Iris pigment epithelial cell (primary cell): Measurements from ENCODE around the gene FOSL1.
"Not testable (repeated sequence)": the region's sequence is repeated elsewhere in the genome, so short reads cannot be mapped to it uniquely, and the experiment has no call there.

Experiments
- DNase-seq: peaks from one replicate; pipeline ENCODE4 v3.0.0-alpha.2; 2011; ENCODE audit warnings: low read depth

Gene FOSL1

DNA sequence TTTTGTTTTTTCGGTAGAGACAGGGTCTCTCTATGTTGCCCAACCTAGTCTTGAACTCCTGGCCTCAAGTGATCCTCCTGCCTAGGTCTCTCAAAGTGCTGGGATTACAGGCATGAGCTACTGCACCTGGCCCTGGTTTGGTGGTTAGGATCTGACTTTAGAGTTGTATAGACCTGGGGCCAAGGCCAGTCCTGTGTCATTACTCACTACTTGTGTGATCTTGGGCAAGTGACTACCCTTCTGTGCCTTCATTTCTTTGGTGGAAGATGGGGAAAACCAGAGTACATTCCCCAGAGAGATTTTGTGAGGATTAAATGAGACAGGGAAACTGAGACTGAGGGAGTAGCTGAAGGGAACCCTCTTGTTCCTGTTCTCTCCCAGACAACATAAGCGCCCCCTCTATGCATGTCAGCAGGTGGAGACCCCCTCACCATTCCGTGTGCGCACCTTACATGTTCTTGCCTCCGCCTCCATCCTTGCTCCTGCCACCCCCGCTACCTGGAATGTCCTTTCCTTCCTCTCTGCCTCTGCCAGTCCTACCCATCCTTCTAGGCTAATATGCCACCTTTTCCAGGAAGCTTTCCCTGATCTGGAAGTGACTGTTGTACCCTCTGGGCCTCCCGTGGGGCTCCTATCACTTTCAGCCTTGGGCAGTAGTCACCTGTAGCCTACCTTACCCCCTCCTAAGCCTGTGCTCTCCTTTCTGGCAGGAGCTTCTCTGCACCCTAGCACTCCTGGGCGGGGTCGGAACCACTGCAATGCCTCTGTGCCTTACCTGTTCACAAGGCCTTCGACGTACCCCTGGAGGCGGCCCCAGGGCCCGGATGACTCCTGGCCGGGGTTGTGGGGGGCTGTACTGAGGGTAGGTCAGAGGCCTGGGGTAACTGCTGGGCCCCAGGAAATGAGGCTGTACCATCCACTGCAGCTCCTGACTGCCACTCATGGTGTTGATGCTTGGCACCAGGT, 3.9 kb downstream of the FOSL1 start:
- no peak for DNase-seq

DNA sequence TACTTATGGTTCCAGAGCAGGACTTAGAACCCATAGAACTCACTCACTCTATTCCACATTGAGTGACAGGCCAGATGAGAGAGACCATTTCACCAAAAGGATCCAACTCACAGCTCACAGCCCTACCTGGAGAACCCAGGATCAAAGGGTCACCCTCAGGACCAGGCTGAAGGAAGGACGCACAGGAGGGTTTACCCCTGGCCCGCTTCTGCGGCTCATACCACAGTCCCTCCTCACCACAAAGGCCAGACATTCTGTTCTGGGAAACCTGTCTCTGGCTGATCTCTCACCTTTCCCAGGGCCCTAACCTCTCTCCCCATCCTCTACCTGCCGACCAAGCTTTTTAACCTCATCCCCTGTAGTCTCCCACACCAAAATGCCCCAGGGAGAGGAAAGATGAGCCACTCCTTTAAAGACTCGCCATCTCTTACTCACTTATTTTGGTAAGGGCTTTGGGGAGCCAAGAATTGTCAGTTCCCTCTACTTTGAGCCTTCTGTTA, 4.7 kb downstream of the FOSL1 start:
- DNase-seq: no peak

GRCh38 chr11:65894034-65894591, 6.1 kb downstream of the FOSL1 start:
- DNase-seq: no peak

GRCh38 chr11:65892661-65893317, 7.4 kb downstream of the FOSL1 start:
- DNase-seq: no peak

- not testable (repeated sequence) for DNase-seq
Measured at GRCh38 chr11:65892137-65892540, 8.0 kb downstream of the FOSL1 start.

GRCh38 chr11:65891219-65892136, 8.7 kb downstream of the FOSL1 start:
- DNase-seq: peak; percentile 28

DNA sequence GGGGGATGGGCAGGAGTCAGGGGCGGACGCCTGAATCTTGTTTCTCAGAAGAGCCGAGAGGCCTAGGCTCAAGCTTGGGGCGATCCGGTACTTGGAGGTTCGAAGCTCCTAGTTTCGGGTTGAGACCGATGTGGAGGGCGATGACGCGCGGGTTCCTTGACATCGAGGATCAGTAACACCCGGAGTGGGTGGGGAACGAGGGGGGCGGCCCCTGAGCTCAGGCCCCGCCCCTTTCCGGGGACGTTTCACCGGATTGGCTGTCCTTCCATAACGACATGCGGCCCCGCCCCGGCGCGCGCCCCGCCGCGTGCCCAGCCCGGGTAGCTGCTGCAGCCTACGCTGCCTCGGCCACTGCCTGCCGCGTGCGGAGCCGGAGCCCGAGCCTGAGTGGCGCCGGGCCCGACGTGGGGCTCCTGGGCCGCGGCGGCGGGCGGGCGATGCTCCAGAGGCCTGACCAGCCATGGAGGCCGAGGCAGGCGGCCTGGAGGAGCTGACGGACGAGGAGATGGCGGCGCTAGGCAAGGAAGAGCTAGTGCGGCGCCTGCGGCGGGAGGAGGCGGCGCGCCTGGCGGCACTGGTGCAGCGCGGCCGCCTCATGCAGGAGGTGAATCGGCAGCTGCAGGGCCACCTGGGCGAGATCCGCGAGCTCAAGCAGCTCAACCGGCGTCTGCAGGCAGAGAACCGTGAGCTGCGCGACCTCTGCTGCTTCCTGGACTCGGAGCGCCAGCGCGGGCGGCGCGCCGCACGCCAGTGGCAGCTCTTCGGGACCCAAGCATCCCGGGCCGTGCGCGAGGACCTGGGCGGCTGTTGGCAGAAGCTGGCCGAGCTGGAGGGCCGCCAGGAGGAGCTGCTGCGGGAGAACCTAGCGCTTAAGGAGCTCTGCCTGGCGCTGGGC, 9.6 kb downstream of the FOSL1 start, which contains the start of gene CCDC85B:
Gene CCDC85B, plus strand, starts transcription at position 350 of the 895 bp plus-strand sequence. Its CDS starts 111 bp downstream, at position 461.
- DNase-seq: peak; percentile 96

- peak; percentile 98 for DNase-seq
Measured at GRCh38 chr11:65888163-65888814, 11.9 kb downstream of the FOSL1 start, which contains the start of gene FIBP. Gene FIBP, minus strand, starts transcription at chr11:65888471. Its CDS starts 53 bp downstream, at chr11:65888418.

- DNase-seq: peak; percentile 59
Measured at GRCh38 chr11:65887723-65888162, 12.4 kb downstream of the FOSL1 start.

DNA sequence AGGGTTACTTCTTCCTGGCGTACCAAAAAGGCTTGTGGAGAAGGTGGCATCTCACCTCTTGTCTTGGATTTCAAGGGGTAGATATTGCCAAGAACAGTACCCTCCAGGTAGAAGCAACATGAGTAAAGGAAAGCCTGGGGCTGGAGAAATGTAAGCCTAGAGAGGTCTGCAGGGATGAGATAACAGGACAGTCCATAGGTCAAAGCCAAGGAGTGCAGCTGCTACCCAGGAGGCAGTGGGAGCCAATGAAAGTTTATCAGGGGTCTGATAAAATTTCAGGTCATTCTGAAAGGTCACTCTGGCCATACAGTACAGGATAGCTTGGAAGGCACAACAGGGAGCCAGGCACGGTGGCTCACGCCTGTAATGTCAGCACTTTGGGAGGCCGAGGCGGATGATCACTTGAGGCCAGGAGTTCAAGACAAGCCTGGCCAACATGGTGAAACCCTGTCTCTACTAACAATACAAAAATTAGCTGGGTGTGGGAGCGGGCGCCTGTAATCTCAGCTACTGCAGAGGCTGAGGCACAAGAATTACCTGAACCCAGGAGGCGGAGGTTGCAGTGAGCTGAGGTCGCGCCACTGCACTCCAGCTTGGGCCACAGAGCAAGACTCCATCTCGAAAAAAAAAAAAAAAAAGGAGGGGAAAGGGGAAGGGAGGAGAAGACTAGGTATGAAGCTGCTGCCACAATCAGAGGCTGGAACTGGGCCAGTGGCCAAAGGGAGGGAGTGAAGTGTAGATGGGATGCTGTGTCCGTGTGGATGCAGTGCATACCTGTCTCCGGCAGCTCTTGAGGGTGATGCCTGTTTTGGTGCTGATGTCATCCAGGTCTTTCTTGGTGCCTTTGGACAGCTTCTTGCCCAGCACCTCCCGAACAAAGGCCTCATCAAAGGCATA, 13.1 kb downstream of the FOSL1 start:
- DNase-seq: no peak

- DNase-seq: no peak
Measured at GRCh38 chr11:65885808-65886536, 14.2 kb downstream of the FOSL1 start.

- no peak for DNase-seq
Measured at GRCh38 chr11:65885231-65885630, 15.0 kb downstream of the FOSL1 start.

DNA sequence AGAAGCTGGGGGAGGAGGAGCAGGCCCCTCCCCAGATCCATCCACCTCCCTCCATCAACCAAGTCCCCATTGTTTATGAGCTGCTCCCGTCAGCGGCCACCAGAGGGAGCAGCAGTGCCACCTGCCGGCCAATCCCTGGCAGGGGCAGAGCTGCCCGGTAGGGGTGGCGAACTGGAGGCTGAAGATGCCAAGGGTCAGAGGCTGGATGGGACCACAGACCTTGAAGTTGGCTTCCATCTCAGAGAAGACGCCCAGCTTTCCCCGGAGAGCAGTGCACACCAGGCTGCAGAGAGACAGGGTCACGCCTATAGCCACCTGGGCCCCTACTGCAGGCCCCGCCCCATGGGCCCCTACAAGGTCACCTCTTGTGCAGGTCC, 15.5 kb downstream of the FOSL1 start:
- peak; percentile 56 for DNase-seq

- no peak for DNase-seq
Measured at GRCh38 chr11:65883786-65884715, 16.1 kb downstream of the FOSL1 start.

- no peak for DNase-seq
Measured at GRCh38 chr11:65883058-65883761, 17.0 kb downstream of the FOSL1 start.
